ENCODE results near the gene KIAA0513.

KIAA0513 gene

DNA sequence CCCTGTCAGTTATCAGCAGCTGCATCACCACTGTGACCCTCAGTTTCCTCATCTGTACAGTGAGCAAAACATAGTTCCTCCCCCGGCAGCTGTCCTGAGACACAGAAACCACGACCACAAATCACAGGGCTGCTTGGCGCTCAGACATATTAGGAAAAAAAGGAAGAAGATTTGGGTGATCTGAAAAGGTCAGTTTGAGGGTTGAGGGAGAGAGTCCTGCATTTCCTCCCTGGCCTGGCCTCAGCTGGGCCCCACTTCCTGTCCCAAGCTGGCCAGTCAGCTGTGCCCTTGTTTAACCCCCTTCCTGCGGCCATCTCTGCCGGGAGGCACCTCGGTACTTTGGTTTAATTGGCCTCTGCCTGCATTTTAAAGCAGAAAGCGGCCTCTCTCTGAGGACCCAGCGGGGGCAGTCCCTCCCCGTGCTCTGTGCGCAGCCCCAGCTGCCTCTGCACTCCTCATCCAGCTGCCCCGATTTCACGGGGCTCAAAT is 108.7 kb downstream of the KIAA0513 start:
- DNase-seq (ENCODE audit: low read depth in 2 of 2), result no peak

DNA sequence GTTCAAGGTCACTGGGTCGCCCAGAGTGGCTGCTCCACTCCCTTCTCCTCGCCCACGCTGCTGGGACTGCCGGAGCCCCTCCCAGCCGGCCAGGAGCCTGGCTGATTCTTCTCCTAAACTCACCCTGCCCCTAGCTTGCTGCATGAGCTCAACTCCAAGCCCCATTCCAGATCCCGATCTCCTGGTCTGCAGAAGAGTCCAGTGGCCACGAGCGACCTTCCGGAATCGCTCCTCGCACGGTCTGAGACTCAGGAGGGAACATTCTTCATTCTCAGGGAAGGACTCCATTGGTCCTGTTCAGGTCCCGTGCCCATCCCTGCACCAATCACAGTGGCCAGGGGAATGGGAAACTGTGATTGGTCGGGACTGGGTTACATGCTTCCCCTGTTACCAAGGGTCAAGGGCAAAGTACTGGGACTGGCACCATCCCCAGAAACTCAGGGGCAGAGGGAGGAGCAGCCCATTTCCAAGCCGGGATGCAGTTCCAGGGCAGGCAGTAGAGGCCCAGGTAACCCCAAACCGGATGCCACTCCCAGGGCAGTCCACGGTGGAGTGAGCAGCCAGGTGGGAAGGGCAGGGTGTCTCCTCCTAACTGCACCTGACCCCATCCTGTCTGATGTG is 109.2 kb downstream of the KIAA0513 start:
- no peak for DNase-seq (ENCODE audit: low read depth in 2 of 2)

DNA sequence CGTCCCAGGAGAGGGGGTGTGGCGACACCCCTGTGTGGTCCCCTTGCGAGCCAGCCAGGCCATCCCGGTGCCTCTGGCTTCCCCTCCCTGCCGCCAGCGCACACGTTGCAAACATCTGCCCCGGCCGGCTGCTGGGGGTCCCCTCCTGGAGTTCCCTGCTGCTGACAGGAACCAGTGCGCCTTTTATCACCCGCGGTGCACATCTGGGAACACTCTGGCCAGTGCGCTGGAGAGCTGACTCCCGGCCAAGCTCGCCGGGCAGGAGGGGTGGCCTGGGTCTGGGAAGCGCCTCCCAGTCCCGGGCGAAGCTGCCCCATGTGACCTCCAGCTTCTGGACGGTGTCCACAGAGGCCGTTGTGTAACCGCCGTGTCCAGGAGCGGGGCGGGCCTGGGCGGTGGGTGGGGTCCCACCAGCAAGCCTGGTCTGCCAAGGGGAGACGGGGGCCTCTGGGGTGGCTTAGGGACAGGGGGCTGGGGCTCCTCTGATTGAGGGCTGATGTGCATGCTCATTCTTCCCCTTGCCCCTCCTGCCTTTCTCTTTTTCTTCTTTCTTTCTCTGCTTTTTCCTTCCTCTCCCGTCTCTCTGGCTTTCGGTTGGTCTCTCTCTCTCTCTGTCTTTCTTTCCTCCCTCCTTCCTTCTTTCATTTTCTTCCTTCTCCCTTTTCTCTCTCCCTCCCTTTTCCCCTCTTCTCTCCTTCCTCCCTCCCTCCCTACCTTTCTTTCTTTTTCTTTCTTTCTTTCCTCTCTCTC is 109.9 kb downstream of the KIAA0513 start:
- DNase-seq (ENCODE audit: low read depth in 2 of 2), result no peak

DNA sequence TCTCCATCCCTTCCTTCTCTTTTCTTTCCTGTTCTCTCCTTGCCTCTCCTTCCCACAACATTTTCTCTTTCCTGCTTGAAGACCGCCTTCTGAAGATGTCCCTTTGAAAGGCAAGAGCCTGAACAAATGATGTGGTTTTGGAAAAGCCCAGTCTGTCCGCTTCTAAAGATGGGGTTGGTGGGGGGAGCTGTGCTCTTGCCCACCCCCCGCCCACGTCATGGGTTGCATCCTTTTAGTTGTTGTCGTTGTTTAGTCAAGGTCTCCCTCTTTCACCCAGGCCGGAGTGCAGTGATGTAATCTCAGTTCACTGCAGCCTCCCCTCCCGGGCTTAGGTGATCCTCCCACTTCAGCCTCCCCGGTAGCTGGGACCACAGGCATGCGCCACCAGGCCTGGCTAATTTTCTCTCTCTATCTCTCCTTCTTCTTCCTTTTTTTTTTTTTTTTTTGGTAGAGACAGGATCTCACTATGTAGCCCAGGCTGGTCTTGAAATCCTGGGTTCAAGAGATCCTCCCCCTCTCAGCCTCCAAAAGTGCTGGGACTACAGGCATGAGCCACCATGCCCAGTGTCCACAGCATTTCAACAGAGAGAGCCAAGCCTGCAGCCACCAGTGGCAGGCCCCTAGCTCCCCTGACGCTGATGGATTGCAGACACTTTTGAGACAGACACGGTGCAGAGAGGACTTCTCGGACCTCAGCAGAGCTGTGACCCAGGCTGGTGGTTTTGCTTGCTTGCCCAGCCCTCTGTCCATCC is 110.7 kb downstream of the KIAA0513 start:
- DNase-seq (ENCODE audit: low read depth in 2 of 2), result no peak

DNA sequence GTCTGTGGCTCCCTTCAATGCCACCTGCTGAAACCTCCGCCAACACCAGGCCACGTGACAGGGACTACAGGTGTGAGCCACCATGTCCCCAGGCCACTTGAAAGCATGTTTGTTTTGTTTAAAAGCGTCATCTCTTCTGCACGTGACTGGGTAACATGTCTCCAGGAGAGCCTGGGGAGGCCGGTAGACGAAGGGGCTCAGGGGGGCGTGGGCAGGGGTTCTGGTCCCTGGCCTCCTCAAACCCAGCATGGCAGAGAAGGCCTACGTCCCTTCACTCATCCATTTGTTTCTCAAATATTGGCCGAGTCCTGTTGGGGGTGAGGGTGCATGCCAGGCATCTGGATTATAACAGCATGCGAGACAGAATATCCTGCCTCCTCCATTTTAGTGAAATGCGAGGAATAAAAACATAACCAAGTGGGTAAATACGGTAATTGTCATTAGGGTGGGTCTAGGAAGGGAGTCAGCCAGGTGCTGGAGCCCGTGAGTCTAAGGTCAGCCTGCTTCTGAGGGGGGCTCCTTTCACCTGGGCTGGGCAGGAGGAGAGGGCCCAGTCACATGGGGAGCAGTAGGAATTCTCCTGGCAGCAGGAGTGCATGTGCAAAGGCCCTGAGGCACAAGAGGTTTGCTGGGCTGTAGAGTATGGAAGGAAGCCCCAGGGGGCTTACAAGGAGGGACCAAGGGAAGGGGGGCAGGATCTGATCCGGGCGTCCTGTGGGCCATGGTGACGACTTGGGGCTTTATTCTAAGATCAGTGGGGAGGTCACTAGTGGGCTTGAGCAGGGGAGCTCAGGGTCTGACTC is 111.4 kb downstream of the KIAA0513 start:
- DNase-seq (ENCODE audit: low read depth in 2 of 2), result no peak

DNA sequence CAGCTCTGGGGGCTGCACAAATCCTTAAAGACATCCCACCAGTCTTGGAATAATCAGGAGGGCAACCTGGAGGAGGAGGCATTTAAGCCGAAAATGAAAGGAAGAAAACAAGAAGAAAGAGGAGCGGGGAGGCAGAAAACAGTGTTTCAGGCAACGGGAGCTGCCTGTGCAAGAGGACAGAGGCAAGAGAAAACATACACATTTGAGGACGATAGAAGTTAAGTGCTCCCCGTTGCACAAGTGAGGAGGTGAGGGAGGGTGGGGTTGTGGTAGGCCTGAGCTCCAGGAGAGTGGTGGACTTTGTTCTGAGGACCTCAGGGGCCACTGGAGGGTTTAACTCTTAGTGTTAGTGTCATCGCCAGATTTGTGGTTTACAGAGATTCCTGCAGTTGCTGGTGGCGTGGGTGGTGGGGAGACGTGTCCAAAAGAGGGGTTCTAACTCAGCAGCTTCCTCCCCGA is 112.3 kb downstream of the KIAA0513 start:
- no peak for DNase-seq (ENCODE audit: low read depth in 2 of 2)

DNA sequence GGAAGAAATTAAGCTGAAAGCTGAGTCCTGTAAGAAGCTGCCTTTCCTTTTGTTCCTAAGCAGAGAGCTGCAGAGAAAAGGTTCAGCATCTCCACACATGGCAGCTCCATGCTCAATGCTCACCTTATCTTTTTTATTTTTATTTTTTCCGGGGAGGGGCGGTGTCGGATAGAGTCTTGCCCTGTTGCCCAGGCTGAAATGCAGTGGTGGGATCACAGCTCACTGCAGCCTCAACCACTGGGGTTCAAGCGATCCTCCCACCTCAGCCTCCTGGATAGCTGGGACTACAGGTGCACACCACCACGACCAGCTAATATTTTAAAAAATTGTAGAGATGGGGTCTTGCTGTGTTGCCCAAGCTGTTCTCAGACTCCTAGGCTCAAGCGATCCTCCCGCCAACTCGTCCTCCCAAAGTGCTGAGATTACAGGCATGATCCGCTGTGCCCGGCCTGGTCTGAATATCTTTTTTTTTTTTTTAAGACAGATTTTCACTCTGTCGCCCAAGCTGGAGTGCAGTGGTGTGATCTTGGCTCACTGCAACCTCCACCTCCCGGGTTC is 112.9 kb downstream of the KIAA0513 start:
- no peak for DNase-seq (ENCODE audit: low read depth in 2 of 2)

DNA sequence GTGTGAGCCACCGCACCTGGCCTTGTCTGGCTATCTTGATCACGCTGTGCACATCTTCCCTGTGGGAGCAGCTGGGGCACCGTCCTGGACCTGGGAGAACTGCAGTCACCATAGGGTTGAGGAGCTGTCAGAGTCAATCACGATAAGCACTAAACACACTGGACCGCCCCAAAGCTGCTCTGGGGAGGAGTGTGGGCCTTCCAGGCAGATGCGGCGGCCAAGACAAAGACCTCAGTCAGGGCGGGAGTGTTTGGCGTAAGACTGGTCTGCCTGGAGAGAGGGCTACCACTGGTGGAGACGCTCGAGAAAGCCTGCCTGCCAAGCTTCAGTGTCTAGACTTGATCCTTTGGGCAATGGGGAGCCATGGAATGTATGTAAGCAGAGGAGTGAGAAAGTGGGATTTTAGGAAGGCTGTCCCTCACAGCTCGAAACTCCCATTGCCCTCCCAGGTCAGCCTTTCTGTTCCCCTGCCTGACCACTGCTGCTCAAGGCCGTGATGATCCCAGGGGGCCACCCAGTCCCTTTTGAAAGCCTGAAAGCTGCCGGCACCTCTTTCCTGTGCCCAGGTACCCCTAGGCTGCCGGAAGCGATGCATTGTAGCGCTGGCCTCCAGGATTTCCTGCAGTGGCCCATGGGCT is 114.0 kb downstream of the KIAA0513 start:
- DNase-seq (ENCODE audit: low read depth in 2 of 2), result no peak

DNA sequence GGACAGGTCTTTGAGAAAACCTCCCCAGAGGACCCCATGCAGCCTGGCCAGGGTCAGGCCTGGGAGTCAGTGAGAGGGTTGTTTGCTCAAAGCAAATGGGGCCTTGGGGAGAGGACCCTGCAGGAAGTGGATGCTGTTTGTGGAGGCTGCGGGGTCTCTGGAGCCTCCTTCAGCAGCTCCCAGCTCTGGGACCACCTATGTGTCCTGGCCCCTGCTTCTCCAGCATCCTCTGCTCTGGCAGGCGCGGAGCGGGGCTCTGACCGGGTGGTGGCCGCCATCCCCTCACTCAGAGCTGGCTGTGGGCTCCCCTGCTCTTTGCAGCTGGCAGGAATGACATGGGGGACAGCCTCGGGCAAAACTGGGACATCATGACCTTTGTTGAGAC is 114.5 kb downstream of the KIAA0513 start:
- no peak for DNase-seq (ENCODE audit: low read depth in 2 of 2)

DNA sequence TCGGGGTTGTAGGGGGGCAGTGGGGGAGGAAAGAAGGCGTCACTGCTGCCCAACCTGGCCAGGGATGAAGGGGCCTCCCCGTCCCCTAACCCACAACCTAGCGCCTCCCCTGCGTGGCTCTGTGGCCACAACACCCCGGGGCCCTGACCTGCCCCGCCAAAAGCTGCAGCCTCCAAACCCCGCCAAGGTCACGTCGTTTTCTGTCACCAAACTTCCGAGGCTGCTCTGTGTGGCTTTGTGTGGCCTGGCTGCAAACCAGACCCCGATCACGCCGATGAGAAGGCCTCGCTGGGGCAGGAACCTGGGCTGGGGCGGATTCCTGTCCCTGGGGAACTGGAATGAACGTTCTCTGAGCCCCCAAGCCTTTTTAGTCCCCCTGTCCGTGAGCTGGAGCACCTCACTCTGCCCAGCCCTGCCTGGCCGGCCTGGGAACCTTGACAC is 115.2 kb downstream of the KIAA0513 start:
- DNase-seq (ENCODE audit: low read depth in 2 of 2), result no peak

Data from stimulated activated CD8-positive, alpha-beta memory T cell treated with anti-CD3 and anti-CD28 coated beads, Interleukin-7, amount 100 ng/mL, for 4 hours (primary cell).